ENCODE measurements around the gene SLC49A4. TPM values are rescaled to one million over a fixed set of nuclear protein-coding genes. Genes with fewer than 3 reads are reported as not detected.

Gene SLC49A4
- total RNA-seq, 1 experiment from 2014 or later, result 11.3 TPM

GRCh38 chr3:122926322-122926721 is 131.5 kb downstream of the SLC49A4 start:
- DNase-seq (ENCODE audit: low read depth, low spot score), result no peak
- no peak overlapping the region for H3K4me2 ChIP-seq (ENCODE audit: low read length)
- no peak overlapping the region for H3K9ac ChIP-seq (ENCODE audit: low read length)
- no peak overlapping the region for H2AFZ ChIP-seq (ENCODE audit: low read depth, low read length, poor library complexity, severe bottlenecking)
- ChIA-PET POLR2A (no interaction called here), RAD21 (ENCODE audit: low non-redundant PET in 1 of 2, low total read pairs in 2 of 2, uncharacterized antibody in 2 of 2, unreplicated experiment in 2 of 2) (no interaction called here), CTCF (no interaction called here)
- BruUV-seq (replicated peaks), result no TSS peak
- no peaks in the 10 kb centered on the region for H3K36me3 ChIP-seq (ENCODE audit: control insufficient read depth in 1 of 2, insufficient read depth in 2 of 2, low read length in 2 of 2)
- no peaks in the 10 kb centered on the region for H3K9me3 ChIP-seq (ENCODE audit: control insufficient read depth in 1 of 2, insufficient read depth in 1 of 2, low read depth in 1 of 2, low read length in 2 of 2)
- ATAC-seq, result no peak
- H3K27ac ChIP-seq (ENCODE audit: low read depth, low read length), result no peak overlapping the region
- 0 out of 2 replicates have a peak, but pooled peaks cover 3% of the 10 kb centered on the region for H3K27me3 ChIP-seq (ENCODE audit: insufficient read depth, low read length)
- H3K79me2 ChIP-seq (ENCODE audit: insufficient read depth, low read length), result no peaks in the 10 kb centered on the region
- no peak for TF ChIP-seq SRF (IDR thresholded peaks at IDR 0.05; ENCODE audit: low read depth)
- no peak for TF ChIP-seq EZH2phosphoT487 (IDR thresholded peaks at IDR 0.05; ENCODE audit: borderline replicate concordance)
- no peak for TF ChIP-seq CBX3 (IDR thresholded peaks at IDR 0.05; ENCODE audit: low read depth)
- TF ChIP-seq FOSL1 (IDR thresholded peaks at IDR 0.05; ENCODE audit: low read depth), result no peak
- TF ChIP-seq TCF7L2 (IDR thresholded peaks at IDR 0.05; ENCODE audit: borderline replicate concordance, extremely low read depth, insufficient read depth, insufficient read length), result no peak
- TF ChIP-seq, protein P1, sequence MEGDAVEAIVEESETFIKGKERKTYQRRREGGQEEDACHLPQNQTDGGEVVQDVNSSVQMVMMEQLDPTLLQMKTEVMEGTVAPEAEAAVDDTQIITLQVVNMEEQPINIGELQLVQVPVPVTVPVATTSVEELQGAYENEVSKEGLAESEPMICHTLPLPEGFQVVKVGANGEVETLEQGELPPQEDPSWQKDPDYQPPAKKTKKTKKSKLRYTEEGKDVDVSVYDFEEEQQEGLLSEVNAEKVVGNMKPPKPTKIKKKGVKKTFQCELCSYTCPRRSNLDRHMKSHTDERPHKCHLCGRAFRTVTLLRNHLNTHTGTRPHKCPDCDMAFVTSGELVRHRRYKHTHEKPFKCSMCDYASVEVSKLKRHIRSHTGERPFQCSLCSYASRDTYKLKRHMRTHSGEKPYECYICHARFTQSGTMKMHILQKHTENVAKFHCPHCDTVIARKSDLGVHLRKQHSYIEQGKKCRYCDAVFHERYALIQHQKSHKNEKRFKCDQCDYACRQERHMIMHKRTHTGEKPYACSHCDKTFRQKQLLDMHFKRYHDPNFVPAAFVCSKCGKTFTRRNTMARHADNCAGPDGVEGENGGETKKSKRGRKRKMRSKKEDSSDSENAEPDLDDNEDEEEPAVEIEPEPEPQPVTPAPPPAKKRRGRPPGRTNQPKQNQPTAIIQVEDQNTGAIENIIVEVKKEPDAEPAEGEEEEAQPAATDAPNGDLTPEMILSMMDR (IDR thresholded peaks at IDR 0.05 in 2 of 3, conservative IDR thresholded peaks at IDR 0.05 in 1 of 3; ENCODE audit: borderline replicate concordance in 1 of 3, insufficient read depth in 1 of 3, low read depth in 2 of 3, low read length in 2 of 3), result no peak
- no peak for TF ChIP-seq ATF3 (IDR thresholded peaks at IDR 0.05)
- no peak for TF ChIP-seq SIN3A (IDR thresholded peaks at IDR 0.05; ENCODE audit: low read depth)
- no peak for TF ChIP-seq POLR2A (IDR thresholded peaks at IDR 0.05; ENCODE audit: borderline replicate concordance, extremely low read depth, insufficient read depth, insufficient read length)
- no peak for TF ChIP-seq CEBPB (IDR thresholded peaks at IDR 0.05; ENCODE audit: low read depth)
- TF ChIP-seq, protein P2, sequence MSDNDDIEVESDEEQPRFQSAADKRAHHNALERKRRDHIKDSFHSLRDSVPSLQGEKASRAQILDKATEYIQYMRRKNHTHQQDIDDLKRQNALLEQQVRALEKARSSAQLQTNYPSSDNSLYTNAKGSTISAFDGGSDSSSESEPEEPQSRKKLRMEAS (IDR thresholded peaks at IDR 0.05), result no peak
- TF ChIP-seq ELF1 (IDR thresholded peaks at IDR 0.05; ENCODE audit: borderline replicate concordance, low read depth), result no peak
- TF ChIP-seq, protein P3, sequence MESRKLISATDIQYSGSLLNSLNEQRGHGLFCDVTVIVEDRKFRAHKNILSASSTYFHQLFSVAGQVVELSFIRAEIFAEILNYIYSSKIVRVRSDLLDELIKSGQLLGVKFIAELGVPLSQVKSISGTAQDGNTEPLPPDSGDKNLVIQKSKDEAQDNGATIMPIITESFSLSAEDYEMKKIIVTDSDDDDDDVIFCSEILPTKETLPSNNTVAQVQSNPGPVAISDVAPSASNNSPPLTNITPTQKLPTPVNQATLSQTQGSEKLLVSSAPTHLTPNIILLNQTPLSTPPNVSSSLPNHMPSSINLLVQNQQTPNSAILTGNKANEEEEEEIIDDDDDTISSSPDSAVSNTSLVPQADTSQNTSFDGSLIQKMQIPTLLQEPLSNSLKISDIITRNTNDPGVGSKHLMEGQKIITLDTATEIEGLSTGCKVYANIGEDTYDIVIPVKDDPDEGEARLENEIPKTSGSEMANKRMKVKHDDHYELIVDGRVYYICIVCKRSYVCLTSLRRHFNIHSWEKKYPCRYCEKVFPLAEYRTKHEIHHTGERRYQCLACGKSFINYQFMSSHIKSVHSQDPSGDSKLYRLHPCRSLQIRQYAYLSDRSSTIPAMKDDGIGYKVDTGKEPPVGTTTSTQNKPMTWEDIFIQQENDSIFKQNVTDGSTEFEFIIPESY (IDR thresholded peaks at IDR 0.05; ENCODE audit: extremely low read depth, insufficient replicate concordance, low read length), result no peak
- no peak for TF ChIP-seq RAD21 (IDR thresholded peaks at IDR 0.05; ENCODE audit: low read depth)
- no peak for TF ChIP-seq SP1 (IDR thresholded peaks at IDR 0.05; ENCODE audit: low read depth)
- TF ChIP-seq ZNF274 (IDR thresholded peaks at IDR 0.05; ENCODE audit: low read depth, low read length), result no peak
- no peak for TF ChIP-seq JUND (IDR thresholded peaks at IDR 0.05)
- intact Hi-C loops (cut with micrococcal nuclease), result no loop called here
- H3K4me1 ChIP-seq (ENCODE audit: control insufficient read depth in 1 of 2, insufficient read depth in 2 of 2, low read length in 2 of 2), result no peaks in the 10 kb centered on the region
- no peak overlapping the region for H3K4me3 ChIP-seq (replicated peaks in 1 of 2; ENCODE audit: low read depth in 1 of 2, low read length in 2 of 2)
- no peaks in the 10 kb centered on the region for H4K20me1 ChIP-seq (ENCODE audit: insufficient read depth)
- H3K9me2 ChIP-seq (ENCODE audit: insufficient read depth), result no peaks in the 10 kb centered on the region
